Endothelial cell (in vitro differentiated cells): Measurements from ENCODE around the gene KPNA1. TPM values are rescaled to one million over a fixed set of nuclear protein-coding genes. Genes with fewer than 3 reads are reported as not detected.

Experiments
- DNase-seq: peaks from one replicate; pipeline ENCODE4 v3.0.0; 2021; ENCODE audit warnings: low spot score
- H3K27ac Mint-ChIP-seq: one replicate; pipeline ENCODE4 v1.8.0; 2021; ENCODE audit warnings: mixed read lengths, inconsistent platforms; ENCODE audit not compliant: unreplicated experiment
- H3K27me3 Mint-ChIP-seq: one replicate; pipeline ENCODE4 v1.8.0; 2021; ENCODE audit warnings: mild to moderate bottlenecking, moderate library complexity, mixed read lengths, inconsistent platforms; ENCODE audit not compliant: unreplicated experiment
- H3K36me3 Mint-ChIP-seq: one replicate; pipeline ENCODE4 v1.8.0; 2021; ENCODE audit warnings: mild to moderate bottlenecking, low read depth, mixed read lengths, inconsistent platforms; ENCODE audit not compliant: unreplicated experiment
- H3K4me1 Mint-ChIP-seq: one replicate; pipeline ENCODE4 v1.8.0; 2021; ENCODE audit warnings: mild to moderate bottlenecking, mixed read lengths, inconsistent platforms; ENCODE audit not compliant: unreplicated experiment
- H3K4me3 Mint-ChIP-seq: one replicate; pipeline ENCODE4 v1.8.0; 2021; ENCODE audit warnings: mild to moderate bottlenecking, mixed read lengths, inconsistent platforms; ENCODE audit not compliant: unreplicated experiment
- H3K9me3 Mint-ChIP-seq: one replicate; pipeline ENCODE4 v1.8.0; 2021; ENCODE audit warnings: mixed read lengths, inconsistent platforms; ENCODE audit not compliant: unreplicated experiment
- CTCF ChIP-seq: fragments of 200-600 bp; sonication (generic); IDR thresholded peaks from one replicate; pipeline ENCODE4 v1.5.0; 2021; ENCODE audit warnings: antibody characterized with exemption; ENCODE audit not compliant: unreplicated experiment
- total RNA-seq: library from RNA; stranded (reverse); fragmentation: NEBNext Ultra II Directional; extraction: Animal tissue kit (Norgen Biotek cat#: 25700); gene quantifications from one replicate; pipeline ENCODE4 v1.2.1, GENCODE V29; 2021; ENCODE audit not compliant: unreplicated experiment

KPNA1 gene
- total RNA-seq, 1 donor from 2014 or later, result 87.2 TPM

- Mint-ChIP-seq H3K27me3 (peaks cover 3% of the 10 kb centered on the region), H3K4me1 (peaks cover 45% of the 10 kb centered on the region), H3K9me3 (no peaks in the 10 kb centered on the region), H3K27ac (no peak overlapping the region), H3K4me3 (peak overlapping the region; percentile 42), H3K36me3 (no peaks in the 10 kb centered on the region)
- DNase-seq, result no peak
- TF ChIP-seq CTCF, result no peak
Measured at GRCh38 chr3:122484985-122485384, 29.8 kb downstream of the KPNA1 start.

GRCh38 chr3:122481390-122481789 is 33.3 kb downstream of the KPNA1 start:
- H3K4me1 Mint-ChIP-seq, result peaks cover 19% of the 10 kb centered on the region
- no peaks in the 10 kb centered on the region for H3K27me3 Mint-ChIP-seq
- TF ChIP-seq CTCF, result no peak
- no peak for DNase-seq
- no peak overlapping the region for H3K27ac Mint-ChIP-seq
- H3K36me3 Mint-ChIP-seq, result no peaks in the 10 kb centered on the region
- H3K4me3 Mint-ChIP-seq, result no peak overlapping the region
- no peaks in the 10 kb centered on the region for H3K9me3 Mint-ChIP-seq

- H3K4me3 Mint-ChIP-seq, result no peak overlapping the region
- H3K36me3 Mint-ChIP-seq, result no peaks in the 10 kb centered on the region
- DNase-seq, result no peak
- TF ChIP-seq CTCF, result no peak
- H3K9me3 Mint-ChIP-seq, result no peaks in the 10 kb centered on the region
- peaks cover 5% of the 10 kb centered on the region for H3K4me1 Mint-ChIP-seq
- H3K27me3 Mint-ChIP-seq, result no peaks in the 10 kb centered on the region
- no peak overlapping the region for H3K27ac Mint-ChIP-seq
Measured at GRCh38 chr3:122476532-122476931, 38.2 kb downstream of the KPNA1 start.

GRCh38 chr3:122475316-122475715 is 39.4 kb downstream of the KPNA1 start:
- no peak overlapping the region for H3K4me3 Mint-ChIP-seq
- DNase-seq, result no peak
- no peaks in the 10 kb centered on the region for H3K9me3 Mint-ChIP-seq
- no peaks in the 10 kb centered on the region for H3K27me3 Mint-ChIP-seq
- H3K4me1 Mint-ChIP-seq, result peaks cover 2% of the 10 kb centered on the region
- TF ChIP-seq CTCF, result no peak
- no peaks in the 10 kb centered on the region for H3K36me3 Mint-ChIP-seq
- no peak overlapping the region for H3K27ac Mint-ChIP-seq

- Mint-ChIP-seq H3K9me3 (no peaks in the 10 kb centered on the region), H3K4me1 (peaks cover 15% of the 10 kb centered on the region), H3K36me3 (peaks cover 8% of the 10 kb centered on the region), H3K27ac (no peak overlapping the region), H3K4me3 (no peak overlapping the region), H3K27me3 (peaks cover 2% of the 10 kb centered on the region)
- TF ChIP-seq CTCF, result no peak
- no peak for DNase-seq
Measured at GRCh38 chr3:122469659-122470058, 45.1 kb downstream of the KPNA1 start.
